Neutrophil (primary cell): Measurements from ENCODE around the gene ATOH8.

ENCODE experiments used
- H3K27ac ChIP-seq: fragments of 200-600 bp; sonication (generic); 2 replicates; pipeline ENCODE4 v1.5.1; 2016; ENCODE audit warnings: mild to moderate bottlenecking, moderate library complexity
- H3K27me3 ChIP-seq: fragments of 200-600 bp; sonication (generic); 2 replicates; pipeline ENCODE4 v1.6.0; 2016; ENCODE audit warnings: mild to moderate bottlenecking
- H3K36me3 ChIP-seq: fragments of 200-600 bp; sonication (generic); 2 replicates; pipeline ENCODE4 v1.5.1; 2017
- H3K4me1 ChIP-seq, 2 experiments: fragments of 200-600 bp in 1 of 2; sonication (generic) in 1 of 2; 1 replicate in 1 of 2; 2 replicates in 1 of 2; pipeline versions ENCODE4 v1.5.1 to v1.6.1; 2013 to 2016; ENCODE audit warnings: low read depth in 1 of 2, low read length in 1 of 2, mild to moderate bottlenecking in 1 of 2, moderate library complexity in 1 of 2; ENCODE audit not compliant: control insufficient read depth in 1 of 2, insufficient read depth in 1 of 2
- H3K4me3 ChIP-seq, 2 experiments: fragments of 200-600 bp in 1 of 2; sonication (generic) in 1 of 2; 1 replicate in 1 of 2; 2 replicates in 1 of 2; pipeline ENCODE4 v1.5.1; 2013 to 2016; ENCODE audit warnings: low read depth in 1 of 2, low read length in 1 of 2, mild to moderate bottlenecking in 1 of 2, moderate library complexity in 1 of 2
- H3K9me3 ChIP-seq: fragments of 200-600 bp; sonication (generic); 2 replicates; pipeline ENCODE4 v1.5.1; 2016
- CTCF ChIP-seq: fragments of 200-600 bp; sonication (generic); IDR thresholded peaks from 2 replicates; pipeline ENCODE4 v1.5.1; 2016; ENCODE audit warnings: antibody characterized with exemption

Gene ATOH8

GRCh38 chr2:85769236-85769982, 15.6 kb downstream of the ATOH8 start:
- peaks cover 0 to 7% of the 10 kb centered on the region in 2 experiments for H3K4me1 ChIP-seq
- peaks cover 69% of the 10 kb centered on the region for H3K27me3 ChIP-seq
- H3K4me3 ChIP-seq, result no peak overlapping the region
- no peaks in the 10 kb centered on the region for H3K9me3 ChIP-seq
- H3K36me3 ChIP-seq, result no peaks in the 10 kb centered on the region
- no peak for TF ChIP-seq CTCF
- no peak overlapping the region for H3K27ac ChIP-seq

- H3K4me3 ChIP-seq, result no peak overlapping the region
- no peaks in the 10 kb centered on the region for H3K9me3 ChIP-seq
- no peaks in the 10 kb centered on the region for H3K36me3 ChIP-seq
- H3K27ac ChIP-seq, result no peak overlapping the region
- H3K4me1 ChIP-seq, result peaks cover 0 to 7% of the 10 kb centered on the region in 2 experiments
- no peak for TF ChIP-seq CTCF
- H3K27me3 ChIP-seq, result peaks cover 64% of the 10 kb centered on the region
Observed at GRCh38 chr2:85769983-85770362, 16.2 kb downstream of the ATOH8 start.

GRCh38 chr2:85770369-85770768, 16.6 kb downstream of the ATOH8 start:
- Histone ChIP-seq H3K4me1 (peaks cover 0 to 7% of the 10 kb centered on the region in 2 experiments), H3K9me3 (no peaks in the 10 kb centered on the region), H3K36me3 (no peaks in the 10 kb centered on the region), H3K27me3 (peaks cover 60% of the 10 kb centered on the region), H3K4me3 (no peak overlapping the region), H3K27ac (no peak overlapping the region)
- no peak for TF ChIP-seq CTCF

GRCh38 chr2:85770786-85771409, 17.1 kb downstream of the ATOH8 start:
- H3K27ac ChIP-seq, result no peak overlapping the region
- peaks cover 0 to 7% of the 10 kb centered on the region in 2 experiments for H3K4me1 ChIP-seq
- peaks cover 55% of the 10 kb centered on the region for H3K27me3 ChIP-seq
- H3K9me3 ChIP-seq, result no peaks in the 10 kb centered on the region
- no peak for TF ChIP-seq CTCF
- no peak overlapping the region for H3K4me3 ChIP-seq
- no peaks in the 10 kb centered on the region for H3K36me3 ChIP-seq

- peaks cover 49% of the 10 kb centered on the region for H3K27me3 ChIP-seq
- H3K9me3 ChIP-seq, result no peaks in the 10 kb centered on the region
- H3K27ac ChIP-seq, result no peak overlapping the region
- no peak overlapping the region for H3K4me3 ChIP-seq
- no peaks in the 10 kb centered on the region for H3K36me3 ChIP-seq
- no peak for TF ChIP-seq CTCF
- peaks cover 0 to 7% of the 10 kb centered on the region in 2 experiments for H3K4me1 ChIP-seq
Observed at GRCh38 chr2:85771486-85771885, 17.7 kb downstream of the ATOH8 start.
